Myocyte (in vitro differentiated cells): ENCODE results near the gene CGB2. TPM values are rescaled to one million over a fixed set of nuclear protein-coding genes. Genes with fewer than 3 reads are reported as not detected.
"Not testable (repeated sequence)": the region's sequence is repeated elsewhere in the genome, so short reads cannot be mapped to it uniquely, and the experiment has no call there.

Source experiments
- DNase-seq: peaks from one replicate; pipeline ENCODE4 v3.0.0-alpha.2; 2012; ENCODE audit warnings: low read depth
- total RNA-seq: library from RNA; depleted of rRNA; stranded (reverse); fragments of >200 nt; gene quantifications from 2 replicates; pipeline ENCODE4 v1.2.3, GENCODE V29; 2014

Gene CGB2
- total RNA-seq, 1 donor from 2014 or later = not detected

- no peak for DNase-seq
Measured at GRCh38 chr19:49009828-49010227, 21.9 kb upstream of the CGB2 start.

GRCh38 chr19:49010453-49010852 is 21.2 kb upstream of the CGB2 start:
- no peak for DNase-seq

GRCh38 chr19:49011194-49011593 is 20.5 kb upstream of the CGB2 start:
- DNase-seq = no peak

- no peak for DNase-seq
Measured at GRCh38 chr19:49014123-49014869, 17.4 kb upstream of the CGB2 start.

- DNase-seq = no peak
Measured at GRCh38 chr19:49014870-49015255, 16.8 kb upstream of the CGB2 start.

- no peak for DNase-seq
Measured at GRCh38 chr19:49016067-49016839, 15.4 kb upstream of the CGB2 start.

- no peak for DNase-seq
Measured at GRCh38 chr19:49017041-49017665, 14.5 kb upstream of the CGB2 start, which contains the start of gene LHB. LHB (minus strand) TSS chr19:49017091; CDS start chr19:49017081, 10 bp downstream.

- DNase-seq = peak; percentile 52
Measured at GRCh38 chr19:49017666-49018351, 13.9 kb upstream of the CGB2 start.

- DNase-seq = not testable (repeated sequence)
Measured at GRCh38 chr19:49018388-49019241, 13.1 kb upstream of the CGB2 start.

- DNase-seq = peak; percentile 22
Measured at GRCh38 chr19:49019242-49019932, 12.3 kb upstream of the CGB2 start.

- no peak for DNase-seq
Measured at GRCh38 chr19:49020342-49020741, 11.3 kb upstream of the CGB2 start.

GRCh38 chr19:49020931-49021895 is 10.5 kb upstream of the CGB2 start:
- no peak for DNase-seq

GRCh38 chr19:49022116-49022515 is 9.6 kb upstream of the CGB2 start:
- DNase-seq = no peak

GRCh38 chr19:49024233-49024632 is 7.5 kb upstream of the CGB2 start, which contains the start of gene CGB3:
CGB3 (minus strand) TSS chr19:49024333; CDS start chr19:49023971, 362 bp downstream.
- DNase-seq = not testable (repeated sequence)

- not testable (repeated sequence) for DNase-seq
Measured at GRCh38 chr19:49025088-49025487, 6.6 kb upstream of the CGB2 start.

- not testable (repeated sequence) for DNase-seq
Measured at GRCh38 chr19:49025599-49025998, 6.1 kb upstream of the CGB2 start.

GRCh38 chr19:49028686-49029085 is 3.0 kb upstream of the CGB2 start:
- not testable (repeated sequence) for DNase-seq

- DNase-seq = not testable (repeated sequence)
Measured at GRCh38 chr19:49029749-49030148, 1.9 kb upstream of the CGB2 start.
